Activated T-helper 17 cell treated with anti-CD3 and anti-CD28 coated beads, Interleukin-2, amount 50 U/mL, for 72 hours (primary cell): ENCODE data around the gene HPSE2. TPM values are rescaled to one million over a fixed set of nuclear protein-coding genes. Genes with fewer than 3 reads are reported as not detected.

Experiments used
- ATAC-seq: fragments of 150-1000 bp; cut with Tn5 transposase; replicated peaks from 2 replicates; pipeline ENCODE4 v1.10.0; 2021; ENCODE audit warnings: mild to moderate bottlenecking, moderate library complexity
- H3K27ac Mint-ChIP-seq: one replicate; pipeline ENCODE4 v1.8.0; 2022; ENCODE audit warnings: mixed read lengths
- H3K27me3 Mint-ChIP-seq: one replicate; pipeline ENCODE4 v1.8.0; 2022; ENCODE audit warnings: mixed read lengths
- H3K36me3 Mint-ChIP-seq: one replicate; pipeline ENCODE4 v1.8.0; 2022; ENCODE audit warnings: low read depth, mild to moderate bottlenecking, mixed read lengths
- H3K4me1 Mint-ChIP-seq: one replicate; pipeline ENCODE4 v1.8.0; 2022; ENCODE audit warnings: mixed read lengths
- H3K4me3 Mint-ChIP-seq: one replicate; pipeline ENCODE4 v1.8.0; 2022; ENCODE audit warnings: mild to moderate bottlenecking, mixed read lengths
- H3K9me3 Mint-ChIP-seq: one replicate; pipeline ENCODE4 v1.8.0; 2022; ENCODE audit warnings: mixed read lengths
- total RNA-seq, 2 donors: library from RNA; stranded (reverse); gene quantifications; one replicate each; pipeline ENCODE4 v1.2.3, GENCODE V29; 2022

Gene HPSE2
- total RNA-seq, 2 donors from 2014 or later: not detected

GRCh38 chr10:98538472-98538871 is 697.2 kb downstream of the HPSE2 start:
- H3K4me3 Mint-ChIP-seq: no peak overlapping the region
- H3K27ac Mint-ChIP-seq: no peak overlapping the region
- no peaks in the 10 kb centered on the region for H3K4me1 Mint-ChIP-seq
- peaks cover 12% of the 10 kb centered on the region for H3K27me3 Mint-ChIP-seq
- H3K36me3 Mint-ChIP-seq: no peaks in the 10 kb centered on the region
- ATAC-seq: no peak
- H3K9me3 Mint-ChIP-seq: no peaks in the 10 kb centered on the region

- H3K27ac Mint-ChIP-seq: no peak overlapping the region
- no peaks in the 10 kb centered on the region for H3K4me1 Mint-ChIP-seq
- H3K9me3 Mint-ChIP-seq: no peaks in the 10 kb centered on the region
- no peaks in the 10 kb centered on the region for H3K36me3 Mint-ChIP-seq
- H3K4me3 Mint-ChIP-seq: no peak overlapping the region
- ATAC-seq: no peak
- peaks cover 12% of the 10 kb centered on the region for H3K27me3 Mint-ChIP-seq
These were observed 699.1 kb downstream of the HPSE2 start for GRCh38 chr10:98536551-98536950.

GRCh38 chr10:98533746-98534445 is 701.8 kb downstream of the HPSE2 start:
- Mint-ChIP-seq H3K4me3 (no peak overlapping the region), H3K27me3 (peaks cover 7% of the 10 kb centered on the region), H3K4me1 (no peaks in the 10 kb centered on the region), H3K36me3 (no peaks in the 10 kb centered on the region), H3K9me3 (no peaks in the 10 kb centered on the region), H3K27ac (no peak overlapping the region)
- ATAC-seq: no peak

GRCh38 chr10:98533241-98533640 is 702.4 kb downstream of the HPSE2 start:
- no peaks in the 10 kb centered on the region for H3K36me3 Mint-ChIP-seq
- no peak overlapping the region for H3K27ac Mint-ChIP-seq
- no peak overlapping the region for H3K4me3 Mint-ChIP-seq
- ATAC-seq: no peak
- peaks cover 6% of the 10 kb centered on the region for H3K27me3 Mint-ChIP-seq
- no peaks in the 10 kb centered on the region for H3K4me1 Mint-ChIP-seq
- no peaks in the 10 kb centered on the region for H3K9me3 Mint-ChIP-seq

GRCh38 chr10:98528805-98529183 is 706.9 kb downstream of the HPSE2 start:
- Mint-ChIP-seq H3K27me3 (no peaks in the 10 kb centered on the region), H3K4me3 (no peak overlapping the region), H3K36me3 (no peaks in the 10 kb centered on the region), H3K9me3 (no peaks in the 10 kb centered on the region), H3K27ac (no peak overlapping the region), H3K4me1 (no peaks in the 10 kb centered on the region)
- ATAC-seq: no peak

GRCh38 chr10:98528166-98528804 is 707.4 kb downstream of the HPSE2 start:
- no peaks in the 10 kb centered on the region for H3K9me3 Mint-ChIP-seq
- H3K4me1 Mint-ChIP-seq: no peaks in the 10 kb centered on the region
- no peaks in the 10 kb centered on the region for H3K36me3 Mint-ChIP-seq
- H3K27ac Mint-ChIP-seq: no peak overlapping the region
- H3K4me3 Mint-ChIP-seq: no peak overlapping the region
- no peak for ATAC-seq
- H3K27me3 Mint-ChIP-seq: no peaks in the 10 kb centered on the region

GRCh38 chr10:98525969-98526368 is 709.7 kb downstream of the HPSE2 start:
- no peaks in the 10 kb centered on the region for H3K9me3 Mint-ChIP-seq
- ATAC-seq: no peak
- no peak overlapping the region for H3K4me3 Mint-ChIP-seq
- H3K36me3 Mint-ChIP-seq: no peaks in the 10 kb centered on the region
- no peaks in the 10 kb centered on the region for H3K4me1 Mint-ChIP-seq
- H3K27me3 Mint-ChIP-seq: no peaks in the 10 kb centered on the region
- H3K27ac Mint-ChIP-seq: no peak overlapping the region

GRCh38 chr10:98524124-98524523 is 711.5 kb downstream of the HPSE2 start:
- H3K27ac Mint-ChIP-seq: no peak overlapping the region
- no peaks in the 10 kb centered on the region for H3K4me1 Mint-ChIP-seq
- no peak for ATAC-seq
- no peaks in the 10 kb centered on the region for H3K27me3 Mint-ChIP-seq
- H3K36me3 Mint-ChIP-seq: no peaks in the 10 kb centered on the region
- no peaks in the 10 kb centered on the region for H3K9me3 Mint-ChIP-seq
- no peak overlapping the region for H3K4me3 Mint-ChIP-seq

GRCh38 chr10:98519841-98520240 is 715.8 kb downstream of the HPSE2 start:
- Mint-ChIP-seq H3K4me3 (no peak overlapping the region), H3K9me3 (no peaks in the 10 kb centered on the region), H3K36me3 (no peaks in the 10 kb centered on the region), H3K27me3 (peaks cover 13% of the 10 kb centered on the region), H3K4me1 (no peaks in the 10 kb centered on the region), H3K27ac (no peak overlapping the region)
- no peak for ATAC-seq

GRCh38 chr10:98517672-98518071 is 718.0 kb downstream of the HPSE2 start:
- Mint-ChIP-seq H3K36me3 (no peaks in the 10 kb centered on the region), H3K27me3 (peaks cover 13% of the 10 kb centered on the region), H3K9me3 (no peaks in the 10 kb centered on the region), H3K27ac (no peak overlapping the region), H3K4me3 (no peak overlapping the region), H3K4me1 (no peaks in the 10 kb centered on the region)
- ATAC-seq: no peak

- Mint-ChIP-seq H3K9me3 (no peaks in the 10 kb centered on the region), H3K36me3 (no peaks in the 10 kb centered on the region), H3K4me1 (no peaks in the 10 kb centered on the region), H3K27me3 (peaks cover 13% of the 10 kb centered on the region), H3K27ac (no peak overlapping the region), H3K4me3 (no peak overlapping the region)
- no peak for ATAC-seq
These were observed 719.3 kb downstream of the HPSE2 start for GRCh38 chr10:98516352-98516751.

- Mint-ChIP-seq H3K4me1 (no peaks in the 10 kb centered on the region), H3K27ac (no peak overlapping the region), H3K36me3 (no peaks in the 10 kb centered on the region), H3K9me3 (no peaks in the 10 kb centered on the region), H3K4me3 (no peak overlapping the region), H3K27me3 (peaks cover 9% of the 10 kb centered on the region)
- ATAC-seq: no peak
These were observed 721.9 kb downstream of the HPSE2 start for GRCh38 chr10:98513704-98514103.

- Mint-ChIP-seq H3K4me3 (no peak overlapping the region), H3K27ac (no peak overlapping the region), H3K4me1 (no peaks in the 10 kb centered on the region), H3K9me3 (no peaks in the 10 kb centered on the region), H3K27me3 (peaks cover 18% of the 10 kb centered on the region), H3K36me3 (no peaks in the 10 kb centered on the region)
- no peak for ATAC-seq
These were observed 723.8 kb downstream of the HPSE2 start for GRCh38 chr10:98511876-98512275.

GRCh38 chr10:98510412-98510995 is 725.1 kb downstream of the HPSE2 start:
- ATAC-seq: no peak
- Mint-ChIP-seq H3K27ac (no peak overlapping the region), H3K27me3 (peaks cover 11% of the 10 kb centered on the region), H3K4me1 (no peaks in the 10 kb centered on the region), H3K9me3 (no peaks in the 10 kb centered on the region), H3K36me3 (no peaks in the 10 kb centered on the region), H3K4me3 (no peak overlapping the region)

GRCh38 chr10:98509745-98510144 is 725.9 kb downstream of the HPSE2 start:
- Mint-ChIP-seq H3K27ac (no peak overlapping the region), H3K4me1 (no peaks in the 10 kb centered on the region), H3K4me3 (no peak overlapping the region), H3K27me3 (peaks cover 11% of the 10 kb centered on the region), H3K9me3 (no peaks in the 10 kb centered on the region), H3K36me3 (no peaks in the 10 kb centered on the region)
- no peak for ATAC-seq
